GM12878 (cell line): Measurements from ENCODE around the gene DACT3. TPM values are rescaled to one million over a fixed set of nuclear protein-coding genes. Genes with fewer than 3 reads are reported as not detected.

Experiments used
- ATAC-seq: fragments of 200-7000 bp; cut with Tn5 transposase; 3 replicates; pipeline ENCODE4 v1.9.1; 2020; ENCODE audit warnings: mild to moderate bottlenecking, moderate library complexity
- BruUV-seq: library from RNA; stranded (reverse); fragments of 400-500 nt; replicated peaks from 2 replicates; lab custom pipeline; 2021; lab: Mats Ljungman, UMichigan
- CTCF ChIA-PET: fragments of 300-600 bp; sonication (Branson Sonifier 250); formaldehyde crosslinking; extraction: SDS; loops from one replicate; lab custom pipeline; 2021; ENCODE audit warnings: inconsistent platforms; lab: Yijun Ruan, JAX
- POLR2A ChIA-PET: fragments of 350-600 bp; formaldehyde crosslinking; extraction: SDS; loops from one replicate; lab custom pipeline; 2021; ENCODE audit warnings: inconsistent platforms; lab: Charles Lee
- RAD21 ChIA-PET: fragments of 300-600 bp; sonication (Branson Sonifier 250); formaldehyde crosslinking; loops from one replicate; lab custom pipeline; 2023; ENCODE audit warnings: antibody characterized with exemption; ENCODE audit not compliant: unreplicated experiment; lab: Charles Lee
- SMC1A ChIA-PET: fragments of 300-600 bp; sonication (Branson Sonifier 250); formaldehyde crosslinking; loops from one replicate; lab custom pipeline; 2023; ENCODE audit not compliant: unreplicated experiment, uncharacterized antibody; lab: Charles Lee
- DNase-seq: peaks from one replicate; pipeline ENCODE4 v3.0.0-alpha.2; 2011; ENCODE audit warnings: low read depth, low spot score
- FAIRE-seq: peaks from 3 replicates; lab custom pipeline; 2011; peaks lifted over from hg19 to GRCh38; lab: Jason Lieb, UNC
- H2AFZ ChIP-seq: 2 replicates; pipeline ENCODE4 v1.6.0; 2011; ENCODE audit warnings: low read depth, low read length, control low read depth; ENCODE audit not compliant: control insufficient read depth
- H3K27ac ChIP-seq: 2 replicates; pipeline ENCODE4 v1.5.1; 2011; ENCODE audit warnings: control low read depth; ENCODE audit not compliant: control insufficient read depth, insufficient read depth
- H3K27me3 ChIP-seq, 2 experiments: replicated peaks in 1 of 2; 2 replicates each; pipeline versions ENCODE4 v1.6.0 to v1.6.1; 2011; ENCODE audit warnings: low read length in 1 of 2; ENCODE audit not compliant: control insufficient read depth in 2 of 2, insufficient read depth in 2 of 2
- H3K36me3 ChIP-seq, 2 experiments: 2 replicates each; pipeline ENCODE4 v1.5.1; 2011; ENCODE audit warnings: low read length in 1 of 2; ENCODE audit not compliant: control insufficient read depth in 2 of 2, insufficient read depth in 2 of 2
- H3K4me1 ChIP-seq: 2 replicates; pipeline ENCODE4 v1.6.1; 2011; ENCODE audit warnings: mild to moderate bottlenecking, low read length, moderate library complexity, mixed read lengths; ENCODE audit not compliant: control insufficient read depth, insufficient read depth
- H3K4me2 ChIP-seq: 2 replicates; pipeline ENCODE4 v1.6.0; 2011; ENCODE audit warnings: control low read depth; ENCODE audit not compliant: control insufficient read depth, insufficient read depth
- H3K4me3 ChIP-seq: fragments of 200-600 bp; sonication (generic); 2 replicates; pipeline ENCODE4 v1.5.1; 2016
- H3K79me2 ChIP-seq: 2 replicates; pipeline ENCODE4 v1.6.0; 2011; ENCODE audit warnings: low read length; ENCODE audit not compliant: control insufficient read depth, insufficient read depth
- H3K9ac ChIP-seq: 2 replicates; pipeline ENCODE4 v1.8.0; 2011; ENCODE audit warnings: low read length, control low read depth, mixed read lengths; ENCODE audit not compliant: control insufficient read depth, insufficient read depth
- H3K9me3 ChIP-seq: replicated peaks from 3 replicates; pipeline ENCODE4 v1.5.1; 2011; ENCODE audit warnings: mild to moderate bottlenecking, low read length; ENCODE audit not compliant: control insufficient read depth, insufficient read depth
- H4K20me1 ChIP-seq: 2 replicates; pipeline ENCODE4 v1.6.0; 2011; ENCODE audit not compliant: control insufficient read depth, insufficient read depth
- CREB1 ChIP-seq: IDR thresholded peaks from 2 replicates; pipeline ENCODE4 v1.6.1; 2012; ENCODE audit warnings: low read depth, mild to moderate bottlenecking, inconsistent platforms
- NFYA ChIP-seq: IDR thresholded peaks from 2 replicates; pipeline ENCODE4 v1.6.1; 2011; ENCODE audit warnings: low read depth, mild to moderate bottlenecking, low read length, improper control_type of control experiment, borderline replicate concordance
- POLR2AphosphoS2 ChIP-seq: IDR thresholded peaks from 2 replicates; pipeline ENCODE4 v1.6.1; 2011; ENCODE audit warnings: low read depth, mild to moderate bottlenecking, low read length, improper control_type of control experiment, moderate library complexity
- SIX5 ChIP-seq: IDR thresholded peaks from 2 replicates; pipeline ENCODE4 v1.6.1; 2011; ENCODE audit warnings: mild to moderate bottlenecking, low read depth, low read length, moderate library complexity; ENCODE audit not compliant: severe bottlenecking
- SREBF2 ChIP-seq: IDR thresholded peaks from 2 replicates; pipeline ENCODE4 v1.6.1; 2012; ENCODE audit warnings: mild to moderate bottlenecking, low read length
- SUZ12 ChIP-seq: fragments of 200-600 bp; sonication (generic); IDR thresholded peaks from one replicate; pipeline ENCODE4 v1.6.1; 2018; ENCODE audit warnings: antibody characterized with exemption, mild to moderate bottlenecking; ENCODE audit not compliant: unreplicated experiment
- ZBED1 ChIP-seq: IDR thresholded peaks from 2 replicates; pipeline ENCODE4 v1.6.1; 2016; ENCODE audit warnings: borderline replicate concordance
- ZSCAN29 ChIP-seq: fragments of 450-650 bp; IDR thresholded peaks from 2 replicates; pipeline ENCODE4 v1.6.1; 2017; ENCODE audit warnings: mild to moderate bottlenecking, moderate library complexity
- WGBS: methylation state at CpG from one replicate; pipeline ENCODE4 v1.1.6; 2016; ENCODE audit warnings: low lambda C conversion rate; ENCODE audit not compliant: insufficient replicate concordance, insufficient coverage; ENCODE audit errors: missing lambda C conversion rate; 5-methylcytosine and 5-hydroxymethylcytosine counted together
- in situ Hi-C: fragments of 300-500 bp; cut with MboI; formaldehyde crosslinking; loops from 9 replicates; pipeline ENCODE4 v1.14.3; 2018; ENCODE audit warnings: mixed read lengths
- intact Hi-C: fragments of 100-400 bp; cut with micrococcal nuclease; formaldehyde crosslinking; loops from one replicate; pipeline ENCODE4 v1.14.2; 2022; ENCODE audit not compliant: unreplicated experiment
- polyA plus RNA-seq, 11 experiments: library from polyadenylated mRNA; depleted of rRNA in 4 of 11; unstranded in 6 of 11; stranded (reverse) in 5 of 11; fragments of >200 nt; fragmentation: Nextera tagmentation in 4 of 11; fragmentation: Illumina TruSeq in 1 of 11; extraction: Ambion mirVana in 4 of 11; extraction: Trizol in 1 of 11; gene quantifications; 1 replicate in 1 of 11; 2 replicates in 10 of 11; pipeline versions ENCODE4 v1.2.1 to v1.2.3, GENCODE V29; 2011 to 2016; ENCODE audit warnings: inconsistent platforms in 2 of 11, missing spikeins in 2 of 11, low read depth in 1 of 11
- total RNA-seq, 4 experiments: library from RNA; depleted of rRNA in 3 of 4; stranded (reverse); fragments of >200 nt in 3 of 4; fragmentation: Illumina TruSeq in 1 of 4; extraction: Trizol in 1 of 4; gene quantifications; 2 replicates each; pipeline versions ENCODE4 v1.2.1 to v1.2.3, GENCODE V29; 2013 to 2021

DACT3 gene
- total and polyA plus RNA-seq, 10 of the 15 experiments (the other 5 are each of a cell fraction or from before 2014, with no cell fraction given): 0.05 to 2.5 (median 0.35) TPM; not detected in 1

- TF ChIP-seq SIX5 (no peak), SUZ12 (no peak)
- TF ChIP-seq, all 136 proteins: peak for 4
Observed at GRCh38 chr19:46621191-46622117, 39.5 kb downstream of the DACT3 start (continued).

GRCh38 chr19:46620716-46621115 lies 40.3 kb downstream of the DACT3 start:
- ChIA-PET CTCF (interaction anchor here (0.5 to 13.7 kb wide), 13 partner anchors 8 to 108 kb away, joined by 3 to 434 read pairs (median 6); partner anchors contain the start of genes CALM3, DACT3 and PTGIR), RAD21 (interaction anchor here (0.8 to 11.8 kb wide), 4 partner anchors 10 to 77 kb away, joined by 3 to 245 read pairs (median 16); partner anchors contain the start of gene DACT3), POLR2A (interaction anchor here (1.2 to 7.7 kb wide), 3 partner anchors 17 to 654 kb away, joined by 4 to 72 read pairs (median 30); partner anchors contain the start of genes CALM3, DACT3 and INAFM1), SMC1A (interaction anchor here (0.9 to 17.6 kb wide), 5 partner anchors 10 to 97 kb away, joined by 3 to 286 read pairs (median 15); partner anchors contain the start of genes CALM3 and DACT3)
- no peak overlapping the region for H3K9ac ChIP-seq
- H3K79me2 ChIP-seq: peaks cover 32% of the 10 kb centered on the region
- TF ChIP-seq POLR2AphosphoS2 (no peak), ZSCAN29 (no peak), SREBF2 (no peak), CREB1 (0 out of 2 replicates have a peak, but pooled peaks have one; percentile 13), ZBED1 (no peak), NFYA (no peak)
- 0 out of 2 replicates have a peak overlapping the region, but pooled peaks have one; percentile 53 for H3K4me3 ChIP-seq
- H3K27ac ChIP-seq: peak overlapping the region; percentile 85
- H3K4me2 ChIP-seq: peak overlapping the region; percentile 81; the same call in 1 of the 2 replicates
- no peaks in the 10 kb centered on the region for H3K36me3 ChIP-seq
- H3K4me1 ChIP-seq: peaks cover 51% of the 10 kb centered on the region
- no peaks in the 10 kb centered on the region for H3K9me3 ChIP-seq
- in situ Hi-C loops: no loop called here
- H3K27me3 ChIP-seq: no peaks in the 10 kb centered on the region
- ATAC-seq (no peak), DNase-seq (no peak), FAIRE-seq (no peak)
- H4K20me1 ChIP-seq: no peaks in the 10 kb centered on the region
- 60% methylated on average over 6 of the region's 6 CpGs for WGBS
- BruUV-seq: no TSS peak
- intact Hi-C loops: no loop called here
- no peak overlapping the region for H2AFZ ChIP-seq
